AG09309 (cell line): ENCODE data around the gene SLU7.
A peak's percentile ranks its signal among the peaks of the same experiment; 100 is the strongest.

Source experiments
- DNase-seq: peaks from one replicate; pipeline ENCODE4 v3.0.0-alpha.2; 2010; ENCODE audit warnings: low read depth
- H3K4me3 ChIP-seq: 2 replicates; pipeline ENCODE4 v1.5.1; 2011; ENCODE audit warnings: mild to moderate bottlenecking, low read depth, low read length, moderate library complexity; ENCODE audit not compliant: control insufficient read depth
- CTCF ChIP-seq: IDR thresholded peaks from 2 replicates; pipeline ENCODE4 v1.5.1; 2011; ENCODE audit warnings: mild to moderate bottlenecking, low read depth, low read length, inconsistent platforms; ENCODE audit not compliant: insufficient read depth, control insufficient read depth; ENCODE audit errors: missing control alignments

Gene SLU7

GRCh38 chr5:160436017-160436416 is 17.1 kb upstream of the SLU7 start:
- no peak for TF ChIP-seq CTCF
- no peak overlapping the region for H3K4me3 ChIP-seq
- no peak for DNase-seq

- H3K4me3 ChIP-seq = no peak overlapping the region
- DNase-seq = no peak
- no peak for TF ChIP-seq CTCF
Measured at GRCh38 chr5:160435532-160435931, 16.7 kb upstream of the SLU7 start.

- no peak for DNase-seq
- TF ChIP-seq CTCF = no peak
- H3K4me3 ChIP-seq = no peak overlapping the region
Measured at GRCh38 chr5:160434022-160434531, 15.2 kb upstream of the SLU7 start.

GRCh38 chr5:160432787-160433186 is 13.9 kb upstream of the SLU7 start:
- no peak for DNase-seq
- no peak for TF ChIP-seq CTCF
- no peak overlapping the region for H3K4me3 ChIP-seq

GRCh38 chr5:160432196-160432595 is 13.3 kb upstream of the SLU7 start:
- TF ChIP-seq CTCF = no peak
- H3K4me3 ChIP-seq = no peak overlapping the region
- DNase-seq = no peak

GRCh38 chr5:160427607-160428006 is 8.7 kb upstream of the SLU7 start:
- no peak for DNase-seq
- no peak overlapping the region for H3K4me3 ChIP-seq
- TF ChIP-seq CTCF = no peak

GRCh38 chr5:160423099-160423498 is 4.2 kb upstream of the SLU7 start:
- no peak for TF ChIP-seq CTCF
- peak overlapping the region; percentile 82 for H3K4me3 ChIP-seq
- DNase-seq = no peak
